SK-N-SH treated with all-trans-retinoic acid at 6 μM for 48 hours (cell line): Measurements from ENCODE around the gene LAMB1.

Experiments
- ARNTL ChIP-seq: fragments of 450-650 bp; formaldehyde crosslinking; IDR thresholded peaks from 2 replicates; pipeline ENCODE4 v1.5.0; 2020; ENCODE audit warnings: low read depth, mild to moderate bottlenecking, moderate library complexity, borderline replicate concordance
- BACH2 ChIP-seq: fragments of 250-450 bp; sonication (Bioruptor Pico); IDR thresholded peaks from 2 replicates; pipeline ENCODE4 v1.9.0; 2021; ENCODE audit warnings: mild to moderate bottlenecking, borderline replicate concordance
- CREB5 ChIP-seq: fragments of 250-450 bp; sonication (Bioruptor Pico); IDR thresholded peaks from 2 replicates; pipeline ENCODE4 v1.5.1; 2020; ENCODE audit warnings: low read depth, mild to moderate bottlenecking, moderate library complexity
- CSDC2 ChIP-seq: fragments of 250-450 bp; sonication (Bioruptor Pico); IDR thresholded peaks from 2 replicates; pipeline ENCODE4 v1.5.0; 2020; ENCODE audit warnings: mild to moderate bottlenecking, moderate library complexity
- CSRNP3 ChIP-seq: fragments of 250-450 bp; sonication (Bioruptor Pico); IDR thresholded peaks from 2 replicates; pipeline ENCODE4 v1.5.1; 2021; ENCODE audit warnings: mild to moderate bottlenecking, moderate library complexity
- GLIS3 ChIP-seq: fragments of 250-450 bp; sonication (Bioruptor Pico); IDR thresholded peaks from 2 replicates; pipeline ENCODE4 v1.5.0; 2020; ENCODE audit warnings: mild to moderate bottlenecking, moderate library complexity
- PPARA ChIP-seq: fragments of 250-450 bp; sonication (Bioruptor Pico); IDR thresholded peaks from 2 replicates; pipeline ENCODE4 v1.5.0; 2020; ENCODE audit warnings: mild to moderate bottlenecking, borderline replicate concordance
- RARB ChIP-seq: fragments of 250-450 bp; sonication (Bioruptor Pico); IDR thresholded peaks from 2 replicates; pipeline ENCODE4 v1.8.0; 2021; ENCODE audit warnings: mild to moderate bottlenecking, moderate library complexity
- TOX ChIP-seq: fragments of 250-450 bp; sonication (Bioruptor Pico); IDR thresholded peaks from 2 replicates; pipeline ENCODE4 v1.8.0; 2021; ENCODE audit warnings: mild to moderate bottlenecking, moderate library complexity, borderline replicate concordance
- ZC3H10 ChIP-seq: fragments of 250-450 bp; sonication (Bioruptor Pico); IDR thresholded peaks from 2 replicates; pipeline ENCODE4 v1.5.1; 2021; ENCODE audit warnings: mild to moderate bottlenecking, moderate library complexity
- ZFP30 ChIP-seq: fragments of 450-650 bp; formaldehyde crosslinking; IDR thresholded peaks from 2 replicates; pipeline ENCODE4 v1.5.0; 2022; ENCODE audit warnings: mild to moderate bottlenecking, moderate library complexity
- ZNF70 ChIP-seq: fragments of 450-650 bp; formaldehyde crosslinking; IDR thresholded peaks from 2 replicates; pipeline ENCODE4 v1.5.0; 2020; ENCODE audit warnings: mild to moderate bottlenecking, moderate library complexity
- TF ChIP-seq, protein P1 (sequence below): fragments of 250-450 bp; sonication (Bioruptor Pico); IDR thresholded peaks from 2 replicates; pipeline ENCODE4 v1.8.0; 2020; ENCODE audit warnings: mild to moderate bottlenecking, moderate library complexity, borderline replicate concordance

DNA sequence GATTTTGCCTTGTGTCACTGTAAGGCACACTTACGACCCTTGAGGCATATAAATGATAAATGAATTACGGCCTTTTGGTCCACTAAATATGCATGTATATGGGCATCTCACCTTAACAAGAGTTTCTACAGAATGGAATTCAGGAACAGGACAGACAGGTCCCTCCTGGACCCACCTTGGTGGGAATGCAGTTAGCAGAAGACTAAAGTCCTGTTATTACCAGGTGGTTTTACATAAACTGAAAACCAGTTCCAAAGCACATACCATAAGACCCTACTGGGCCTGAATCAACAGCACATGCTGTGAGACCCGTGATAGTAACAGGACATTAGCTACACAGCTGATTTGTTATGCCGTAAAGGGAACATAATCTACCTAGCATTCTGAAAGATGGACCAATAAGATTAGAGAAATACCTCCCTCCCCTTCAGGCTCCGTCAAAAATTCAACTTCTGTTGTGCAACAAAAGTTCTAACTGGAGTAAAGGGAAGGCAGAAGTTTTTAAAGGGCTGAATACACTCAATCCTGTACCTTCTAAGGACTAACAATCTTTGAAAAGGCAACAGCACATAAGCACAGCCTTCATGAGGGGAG lies 24.0 kb downstream of the LAMB1 start:
- TF ChIP-seq ARNTL (CRISPR knock-in tag): no peak
- TF ChIP-seq, protein P1, sequence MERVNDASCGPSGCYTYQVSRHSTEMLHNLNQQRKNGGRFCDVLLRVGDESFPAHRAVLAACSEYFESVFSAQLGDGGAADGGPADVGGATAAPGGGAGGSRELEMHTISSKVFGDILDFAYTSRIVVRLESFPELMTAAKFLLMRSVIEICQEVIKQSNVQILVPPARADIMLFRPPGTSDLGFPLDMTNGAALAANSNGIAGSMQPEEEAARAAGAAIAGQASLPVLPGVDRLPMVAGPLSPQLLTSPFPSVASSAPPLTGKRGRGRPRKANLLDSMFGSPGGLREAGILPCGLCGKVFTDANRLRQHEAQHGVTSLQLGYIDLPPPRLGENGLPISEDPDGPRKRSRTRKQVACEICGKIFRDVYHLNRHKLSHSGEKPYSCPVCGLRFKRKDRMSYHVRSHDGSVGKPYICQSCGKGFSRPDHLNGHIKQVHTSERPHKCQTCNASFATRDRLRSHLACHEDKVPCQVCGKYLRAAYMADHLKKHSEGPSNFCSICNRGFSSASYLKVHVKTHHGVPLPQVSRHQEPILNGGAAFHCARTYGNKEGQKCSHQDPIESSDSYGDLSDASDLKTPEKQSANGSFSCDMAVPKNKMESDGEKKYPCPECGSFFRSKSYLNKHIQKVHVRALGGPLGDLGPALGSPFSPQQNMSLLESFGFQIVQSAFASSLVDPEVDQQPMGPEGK: no peak
- no peak for TF ChIP-seq ZFP30 (CRISPR knock-in tag)
- TF ChIP-seq CSDC2 (CRISPR knock-in tag): no peak
- TF ChIP-seq BACH2 (CRISPR knock-in tag): no peak
- no peak for TF ChIP-seq ZC3H10 (CRISPR knock-in tag)
- no peak for TF ChIP-seq RARB
- TF ChIP-seq PPARA (CRISPR knock-in tag): no peak
- TF ChIP-seq GLIS3 (CRISPR knock-in tag): no peak
- TF ChIP-seq ZNF70 (CRISPR knock-in tag): no peak
- TF ChIP-seq TOX (CRISPR knock-in tag): no peak
- TF ChIP-seq CREB5: no peak
- no peak for TF ChIP-seq CSRNP3 (CRISPR knock-in tag)
